HG03196 (cell line): ENCODE data around the gene NTPCR.

Experiments
- ATAC-seq: cut with Tn5 transposase; IDR thresholded peaks from one replicate; pipeline ENCODE4 v1.9.1; 2021; ENCODE audit not compliant: unreplicated experiment

Gene NTPCR

DNA sequence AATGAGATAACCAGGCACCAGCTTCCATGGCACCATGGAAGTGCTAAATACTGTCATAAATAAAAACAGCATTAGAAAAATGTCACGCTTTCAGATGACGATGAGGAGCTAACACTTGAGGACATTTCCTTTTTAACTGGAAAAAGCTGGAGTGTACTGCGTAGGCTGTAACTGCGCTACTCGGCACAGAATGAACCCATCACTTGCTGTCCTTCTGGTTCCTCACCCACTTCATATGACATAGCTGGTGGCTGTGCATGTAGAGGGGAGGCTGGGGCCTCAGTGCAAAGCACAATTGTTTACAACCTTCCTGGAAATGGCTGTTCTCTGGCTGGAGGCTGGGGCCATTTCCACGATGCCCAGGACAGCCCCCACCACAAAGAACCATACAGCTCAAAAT lies 55.7 kb downstream of the NTPCR start:
- no peak for ATAC-seq

GRCh38 chr1:233006541-233006973 lies 56.1 kb downstream of the NTPCR start:
- ATAC-seq: no peak

DNA sequence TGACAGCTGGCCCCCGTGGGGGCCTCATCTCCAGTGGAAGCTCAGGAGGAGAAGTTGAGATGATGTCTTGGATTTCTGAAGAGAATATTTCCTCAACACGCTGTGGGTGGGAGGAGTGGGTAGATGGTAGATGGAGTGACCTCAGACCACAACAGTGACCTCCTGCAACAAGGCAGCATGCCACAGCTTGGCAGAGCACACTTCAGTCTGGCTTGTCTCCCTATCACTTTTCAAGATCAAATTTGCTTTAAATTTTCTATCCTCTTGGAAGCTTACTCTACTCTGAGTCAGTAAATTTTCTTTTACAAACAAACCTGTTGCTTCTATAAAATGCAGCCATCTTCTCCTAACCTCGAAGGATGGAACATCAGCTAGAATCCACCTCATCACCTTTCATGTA lies 59.7 kb downstream of the NTPCR start:
- ATAC-seq: no peak

- no peak for ATAC-seq
Measured at GRCh38 chr1:233012021-233012420, 61.6 kb downstream of the NTPCR start.

DNA sequence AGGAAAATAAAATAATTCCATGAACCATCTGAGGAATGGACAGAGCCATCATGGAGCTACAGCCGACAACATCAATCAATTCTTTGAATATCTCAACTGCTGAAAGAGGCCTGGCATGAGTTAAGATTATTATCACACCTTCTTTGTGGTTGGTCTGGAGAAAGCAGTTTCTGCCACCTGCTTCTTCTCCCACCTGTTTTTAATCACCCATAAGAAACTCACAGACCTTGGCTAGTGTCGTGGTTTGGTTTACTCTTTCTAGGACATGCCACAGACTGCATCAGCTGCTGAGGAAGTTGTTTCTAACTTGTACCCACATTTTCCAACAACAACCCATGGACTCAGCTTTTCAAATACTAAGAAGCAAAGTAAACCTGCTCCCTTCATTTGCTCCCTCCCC lies 65.6 kb downstream of the NTPCR start:
- ATAC-seq: no peak

DNA sequence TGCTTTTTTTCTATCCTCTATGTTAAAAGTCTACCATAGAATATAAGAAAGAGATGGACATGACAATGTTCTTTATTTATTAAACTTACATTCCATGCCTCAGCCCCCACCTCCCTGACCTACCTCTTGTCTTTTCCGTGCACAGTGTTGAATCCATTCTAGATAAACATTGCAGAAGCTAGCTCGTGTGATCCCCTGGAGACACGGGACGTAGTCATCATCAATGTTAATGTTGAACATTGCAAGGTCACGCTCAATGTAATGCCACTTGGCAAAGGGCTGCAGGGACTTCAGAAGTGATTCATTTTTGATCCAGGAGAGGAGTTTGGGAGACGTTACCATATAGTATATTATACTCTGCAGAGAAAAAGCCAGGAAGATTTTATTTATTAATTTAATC lies 66.4 kb downstream of the NTPCR start:
- ATAC-seq: no peak

GRCh38 chr1:233019083-233019482 lies 68.7 kb downstream of the NTPCR start:
- ATAC-seq: no peak

GRCh38 chr1:233019778-233020325 lies 69.4 kb downstream of the NTPCR start:
- no peak for ATAC-seq

- ATAC-seq: no peak
Measured at GRCh38 chr1:233020426-233020825, 70.0 kb downstream of the NTPCR start.

GRCh38 chr1:233022246-233022645 lies 71.8 kb downstream of the NTPCR start:
- ATAC-seq: no peak

GRCh38 chr1:233024199-233024598 lies 73.8 kb downstream of the NTPCR start:
- ATAC-seq: no peak

- ATAC-seq: no peak
Measured at GRCh38 chr1:233025157-233025556, 74.7 kb downstream of the NTPCR start.

- ATAC-seq: no peak
Measured at GRCh38 chr1:233025567-233025966, 75.2 kb downstream of the NTPCR start.

DNA sequence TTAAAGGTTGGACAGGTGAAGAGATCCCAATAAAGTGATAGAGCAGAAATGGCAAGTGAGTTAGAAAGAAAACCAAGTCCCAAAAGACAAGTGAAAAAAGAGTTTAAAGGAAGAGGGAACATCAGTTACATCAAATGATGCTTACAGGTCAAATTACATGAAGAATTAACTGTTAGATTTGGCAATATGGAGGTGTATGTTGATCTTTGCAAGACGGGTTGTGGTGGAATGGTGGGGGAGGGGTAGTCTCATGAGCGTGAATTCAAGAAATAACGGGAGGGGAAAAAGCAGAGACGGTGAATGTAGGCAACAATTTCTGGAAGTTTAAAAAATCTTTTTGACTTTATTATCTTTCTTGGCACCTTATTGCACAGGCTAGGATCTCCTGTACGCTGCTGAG lies 76.6 kb downstream of the NTPCR start:
- no peak for ATAC-seq

DNA sequence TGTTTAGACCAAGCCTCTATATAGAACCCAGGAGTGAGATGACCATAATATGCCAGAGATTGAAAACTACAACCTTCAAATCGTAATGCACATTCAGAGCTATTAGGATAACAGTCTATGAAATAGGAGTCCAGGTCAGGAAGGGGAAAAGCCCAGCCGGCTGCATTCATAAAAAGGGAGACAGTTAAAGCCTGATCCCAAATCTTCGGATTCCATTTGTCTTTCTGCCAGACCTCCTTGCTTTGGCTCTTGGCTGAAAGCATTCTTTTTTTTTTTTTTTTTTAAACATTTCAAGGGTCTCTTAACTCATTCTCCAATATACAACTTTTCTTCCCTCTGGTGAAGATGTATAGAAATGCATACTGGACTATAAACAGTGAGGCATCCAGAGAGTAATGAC lies 81.1 kb downstream of the NTPCR start:
- no peak for ATAC-seq

DNA sequence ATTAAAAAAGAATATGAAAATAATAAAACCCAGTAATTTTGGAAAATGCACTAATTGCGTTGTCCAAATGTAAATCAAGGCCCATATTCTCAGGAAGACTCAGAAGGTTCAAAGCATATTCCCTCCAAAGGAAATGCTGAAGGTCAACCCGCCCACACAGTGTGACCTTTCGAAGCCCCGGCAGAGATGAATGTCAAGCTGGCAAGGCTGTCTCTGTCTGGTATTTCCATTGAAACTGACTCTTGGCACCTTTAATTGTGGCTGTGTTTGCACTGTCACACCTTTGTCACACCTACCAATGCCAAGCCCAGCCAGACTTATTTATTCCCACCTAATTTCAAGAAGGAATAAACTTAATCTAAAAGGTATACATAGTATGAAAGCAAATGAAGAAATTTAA lies 82.5 kb downstream of the NTPCR start:
- no peak for ATAC-seq

- no peak for ATAC-seq
Measured at GRCh38 chr1:233033361-233033760, 83.0 kb downstream of the NTPCR start.
